BE2C (cell line): ENCODE results near the gene POLR3A.

Experiments
- DNase-seq: peaks from one replicate; pipeline ENCODE4 v3.0.0-alpha.2; 2020
- H3K27me3 ChIP-seq: fragments of 250-450 bp; sonication (Bioruptor Pico); 2 replicates; pipeline ENCODE4 v1.5.1; 2020; ENCODE audit warnings: mild to moderate bottlenecking
- H3K36me3 ChIP-seq: fragments of 250-450 bp; sonication (Bioruptor Pico); 2 replicates; pipeline ENCODE4 v1.5.1; 2020; ENCODE audit warnings: mild to moderate bottlenecking
- H3K4me1 ChIP-seq: fragments of 250-450 bp; sonication (Bioruptor Pico); 2 replicates; pipeline ENCODE4 v1.5.1; 2020
- H3K4me3 ChIP-seq: 2 replicates; pipeline ENCODE4 v1.5.1; 2011; ENCODE audit warnings: low read depth, low read length
- H3K9me3 ChIP-seq: fragments of 250-450 bp; sonication (Bioruptor Pico); 2 replicates; pipeline ENCODE4 v1.5.1; 2020
- CTCF ChIP-seq: IDR thresholded peaks from 2 replicates; pipeline ENCODE4 v1.5.1; 2012; ENCODE audit warnings: mild to moderate bottlenecking, low read depth, low read length

The POLR3A gene

GRCh38 chr10:77965294-77965693, 64.0 kb downstream of the POLR3A start:
- Histone ChIP-seq H3K9me3 (no peaks in the 10 kb centered on the region), H3K36me3 (no peaks in the 10 kb centered on the region), H3K4me1 (no peaks in the 10 kb centered on the region), H3K4me3 (no peak overlapping the region), H3K27me3 (no peaks in the 10 kb centered on the region)
- TF ChIP-seq CTCF: no peak
- no peak for DNase-seq

- no peak for TF ChIP-seq CTCF
- Histone ChIP-seq H3K36me3 (no peaks in the 10 kb centered on the region), H3K27me3 (no peaks in the 10 kb centered on the region), H3K9me3 (no peaks in the 10 kb centered on the region), H3K4me1 (no peaks in the 10 kb centered on the region), H3K4me3 (no peak overlapping the region)
- DNase-seq: no peak
Measured at GRCh38 chr10:77964811-77965210, 64.5 kb downstream of the POLR3A start.

- no peaks in the 10 kb centered on the region for H3K27me3 ChIP-seq
- DNase-seq: no peak
- TF ChIP-seq CTCF: no peak
- H3K4me3 ChIP-seq: no peak overlapping the region
- H3K4me1 ChIP-seq: no peaks in the 10 kb centered on the region
- no peaks in the 10 kb centered on the region for H3K9me3 ChIP-seq
- no peaks in the 10 kb centered on the region for H3K36me3 ChIP-seq
Measured at GRCh38 chr10:77963901-77964300, 65.4 kb downstream of the POLR3A start.

- Histone ChIP-seq H3K36me3 (no peaks in the 10 kb centered on the region), H3K4me3 (no peak overlapping the region), H3K9me3 (no peaks in the 10 kb centered on the region), H3K4me1 (no peaks in the 10 kb centered on the region), H3K27me3 (no peaks in the 10 kb centered on the region)
- no peak for DNase-seq
- no peak for TF ChIP-seq CTCF
Measured at GRCh38 chr10:77962350-77963146, 66.8 kb downstream of the POLR3A start.

- no peak for DNase-seq
- Histone ChIP-seq H3K36me3 (no peaks in the 10 kb centered on the region), H3K9me3 (no peaks in the 10 kb centered on the region), H3K4me3 (no peak overlapping the region), H3K4me1 (no peaks in the 10 kb centered on the region), H3K27me3 (no peaks in the 10 kb centered on the region)
- no peak for TF ChIP-seq CTCF
Measured at GRCh38 chr10:77961668-77962067, 67.6 kb downstream of the POLR3A start.

GRCh38 chr10:77960829-77961329, 68.4 kb downstream of the POLR3A start:
- Histone ChIP-seq H3K4me3 (no peak overlapping the region), H3K4me1 (no peaks in the 10 kb centered on the region), H3K36me3 (no peaks in the 10 kb centered on the region), H3K27me3 (no peaks in the 10 kb centered on the region), H3K9me3 (no peaks in the 10 kb centered on the region)
- DNase-seq: no peak
- no peak for TF ChIP-seq CTCF
